Activated T-helper 1 cell treated with Interleukin-2 at 50 U/mL for 16 hours (primary cell): ENCODE results near the gene PIEZO2.
"Not testable (repeated sequence)": the region's sequence is repeated elsewhere in the genome, so short reads cannot be mapped to it uniquely, and the experiment has no call there.

Experiments
- DNase-seq: peaks from one replicate; pipeline ENCODE4 v3.0.0-alpha.2; 2020; ENCODE audit warnings: low read depth

Gene PIEZO2

GRCh38 chr18:10971717-10972116 is 177.7 kb downstream of the PIEZO2 start:
- no peak for DNase-seq

DNA sequence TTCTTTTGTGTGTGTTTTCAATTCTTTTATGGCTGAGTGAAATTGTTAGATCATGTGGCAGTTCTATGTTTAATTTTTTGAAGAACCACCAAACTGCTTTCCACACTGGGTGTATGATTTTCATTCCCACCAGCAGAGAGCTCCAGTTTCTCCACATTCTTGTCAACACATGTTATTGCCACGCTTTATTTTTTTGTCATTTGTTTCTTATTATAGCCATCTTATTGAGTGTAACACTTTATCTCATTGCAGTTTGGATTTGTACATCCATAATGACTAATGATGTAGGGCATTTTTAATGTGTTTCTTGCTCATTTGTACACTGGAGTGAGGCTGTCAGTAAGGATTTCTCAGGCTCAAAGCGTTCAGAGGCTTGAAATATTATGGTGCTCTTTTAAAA is 184.2 kb downstream of the PIEZO2 start:
- DNase-seq: no peak

GRCh38 chr18:10953672-10954071 is 195.7 kb downstream of the PIEZO2 start:
- DNase-seq: no peak

DNA sequence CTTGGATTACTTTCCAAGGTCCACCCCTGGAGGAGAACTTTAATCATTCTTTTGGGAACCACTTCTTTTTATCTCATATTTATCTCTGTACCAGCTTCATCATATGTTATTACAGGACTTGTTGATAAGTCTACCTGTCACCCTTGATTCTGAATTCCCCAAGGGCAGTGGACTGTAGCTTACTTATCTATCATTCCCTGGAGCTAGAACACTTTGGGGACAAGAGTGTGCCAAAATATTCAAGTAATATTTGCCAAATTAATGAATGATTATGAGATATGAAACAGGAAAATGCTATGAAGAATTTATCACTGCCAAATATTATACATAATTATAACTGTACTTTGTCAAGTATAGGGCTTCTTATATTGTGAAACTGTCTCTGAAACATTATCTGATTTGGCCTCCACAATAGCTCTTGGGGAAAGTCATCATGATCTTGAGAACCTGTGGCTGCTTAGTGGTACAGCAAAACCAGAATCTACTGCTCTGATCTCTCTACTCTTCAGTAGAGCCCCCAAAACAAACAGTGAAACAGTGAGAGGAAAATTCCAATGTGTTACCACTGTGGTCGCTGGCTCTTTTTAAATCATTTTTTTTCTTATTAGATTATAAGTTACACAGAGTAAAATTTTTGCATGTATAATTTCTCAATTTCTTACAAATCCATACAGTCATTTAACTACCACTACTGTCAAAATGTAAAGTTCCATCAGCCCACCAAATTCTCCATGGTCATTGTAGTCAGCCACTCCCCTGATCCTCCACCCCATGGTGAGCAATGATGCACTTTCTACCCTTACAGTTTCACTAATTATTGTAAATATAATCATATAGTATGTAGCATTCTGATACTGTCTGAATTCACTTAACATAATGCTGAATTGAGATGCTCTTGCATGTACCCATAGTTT is 197.5 kb downstream of the PIEZO2 start:
- DNase-seq: no peak

DNA sequence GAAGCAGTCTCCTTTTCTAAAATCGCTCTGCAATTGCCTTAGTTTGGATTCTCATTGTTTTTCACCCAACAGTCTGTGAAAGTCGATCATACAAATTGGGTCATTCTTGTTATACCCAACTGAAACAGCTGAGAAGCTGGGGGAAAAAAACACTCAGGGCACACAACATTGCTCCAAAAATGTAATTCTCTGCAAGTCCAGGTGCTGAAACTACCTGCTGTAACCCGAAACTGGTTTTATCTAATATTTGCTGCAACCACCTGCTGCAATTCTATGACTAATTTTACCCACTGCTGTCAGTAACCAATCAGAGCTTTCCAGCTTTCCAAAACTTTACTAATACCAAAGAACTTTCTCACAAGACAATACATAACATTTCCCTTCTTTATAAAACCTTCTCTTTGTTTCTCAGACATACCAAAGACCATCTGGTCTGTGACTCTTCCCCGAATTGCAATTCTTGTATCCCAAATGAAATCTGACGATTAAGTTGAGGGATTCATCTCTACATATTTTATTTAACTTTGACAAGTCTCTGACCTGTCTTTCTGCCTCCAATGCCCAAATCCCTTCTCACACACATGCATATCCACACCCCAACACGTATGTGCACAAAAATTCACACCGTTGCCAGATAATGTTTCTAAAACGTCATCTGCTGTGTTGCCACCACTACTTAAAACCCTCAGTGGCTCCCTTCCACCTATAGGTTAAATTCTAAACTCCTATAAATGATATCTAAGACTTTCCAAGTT is 198.3 kb downstream of the PIEZO2 start:
- no peak for DNase-seq

GRCh38 chr18:10950080-10950875 is 199.1 kb downstream of the PIEZO2 start:
- no peak for DNase-seq

GRCh38 chr18:10949655-10950054 is 199.7 kb downstream of the PIEZO2 start:
- no peak for DNase-seq

DNA sequence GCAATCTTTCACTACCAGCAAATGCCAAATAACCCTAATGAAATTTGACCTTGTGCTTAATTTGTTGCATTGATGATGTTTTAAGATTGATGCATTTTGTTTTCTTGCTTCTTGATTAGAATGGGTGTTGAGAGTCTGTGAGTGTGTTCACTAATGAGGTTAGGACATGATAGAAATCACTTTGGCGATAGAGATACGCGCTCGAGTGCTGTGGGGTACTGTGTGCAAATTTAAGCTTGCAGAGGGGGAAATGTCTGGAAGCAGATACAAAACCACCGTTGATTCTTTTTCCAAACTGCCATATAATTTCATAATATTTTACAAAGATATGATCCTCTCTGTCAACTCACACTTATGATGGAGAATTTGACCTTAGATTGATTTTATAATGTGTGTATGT is 200.9 kb downstream of the PIEZO2 start:
- no peak for DNase-seq

DNA sequence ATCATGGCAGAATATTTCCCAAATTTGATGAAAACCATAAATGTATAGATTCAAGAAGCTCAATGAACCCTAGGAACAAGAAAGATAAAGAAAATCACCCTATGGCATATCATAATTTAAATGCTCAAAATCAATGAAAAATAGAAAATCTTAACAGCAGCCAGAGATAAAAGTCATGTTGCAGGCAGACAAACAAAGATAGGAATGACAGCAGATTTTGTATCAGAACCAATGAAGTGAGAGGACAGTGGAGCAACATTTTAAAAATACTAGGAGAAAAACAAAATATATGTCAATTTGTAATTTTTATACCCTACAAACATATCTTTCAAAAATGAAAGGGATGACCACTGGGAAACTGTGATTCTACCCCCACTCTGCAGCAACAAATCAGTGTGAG is 203.3 kb downstream of the PIEZO2 start:
- no peak for DNase-seq

DNA sequence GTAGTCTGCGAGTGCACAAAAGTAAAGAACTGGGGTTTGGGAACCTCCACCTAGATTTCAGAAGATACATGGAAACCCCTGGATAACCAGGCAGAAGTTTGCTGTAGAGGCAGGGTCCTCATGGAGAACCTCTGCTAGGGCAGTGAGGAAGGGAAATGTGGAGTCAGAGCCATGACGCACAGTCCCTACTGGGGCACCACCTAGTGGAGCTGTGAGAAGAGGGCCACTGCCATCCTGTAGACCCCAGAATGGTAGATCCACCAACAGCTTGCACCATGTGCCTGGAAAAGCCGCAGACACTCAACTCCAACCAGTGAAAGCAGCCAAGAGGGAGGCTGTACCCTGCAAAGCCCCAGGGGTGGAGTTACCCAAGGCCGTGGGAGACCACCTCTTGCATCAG is 206.4 kb downstream of the PIEZO2 start:
- no peak for DNase-seq

DNA sequence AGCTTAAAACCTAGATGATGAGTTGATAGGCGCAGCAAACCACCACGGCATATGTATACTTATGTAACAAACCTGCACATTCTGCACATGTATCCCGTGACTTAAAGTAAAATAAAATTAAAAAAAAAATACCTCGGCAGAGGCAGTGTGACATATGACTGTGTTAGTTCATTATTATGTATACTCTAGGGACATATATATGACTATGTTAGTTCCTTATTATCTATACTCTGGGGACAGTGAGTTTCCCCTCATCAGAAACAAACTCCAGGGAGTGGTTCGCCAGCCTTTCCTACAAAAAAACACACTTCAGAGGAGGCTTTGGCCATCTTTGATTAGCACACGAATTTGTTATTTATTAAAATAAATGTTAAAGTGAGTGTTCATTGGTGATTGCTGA is 209.5 kb downstream of the PIEZO2 start:
- no peak for DNase-seq

GRCh38 chr18:10937743-10938640 is 211.4 kb downstream of the PIEZO2 start:
- DNase-seq: no peak

- no peak for DNase-seq
Measured at GRCh38 chr18:10936176-10937053, 213.0 kb downstream of the PIEZO2 start.

GRCh38 chr18:10935588-10935987 is 213.8 kb downstream of the PIEZO2 start:
- no peak for DNase-seq

GRCh38 chr18:10933648-10934047 is 215.7 kb downstream of the PIEZO2 start:
- not testable (repeated sequence) for DNase-seq

- no peak for DNase-seq
Measured at GRCh38 chr18:10930076-10930475, 219.3 kb downstream of the PIEZO2 start.

GRCh38 chr18:10928772-10929373 is 220.5 kb downstream of the PIEZO2 start:
- DNase-seq: no peak

DNA sequence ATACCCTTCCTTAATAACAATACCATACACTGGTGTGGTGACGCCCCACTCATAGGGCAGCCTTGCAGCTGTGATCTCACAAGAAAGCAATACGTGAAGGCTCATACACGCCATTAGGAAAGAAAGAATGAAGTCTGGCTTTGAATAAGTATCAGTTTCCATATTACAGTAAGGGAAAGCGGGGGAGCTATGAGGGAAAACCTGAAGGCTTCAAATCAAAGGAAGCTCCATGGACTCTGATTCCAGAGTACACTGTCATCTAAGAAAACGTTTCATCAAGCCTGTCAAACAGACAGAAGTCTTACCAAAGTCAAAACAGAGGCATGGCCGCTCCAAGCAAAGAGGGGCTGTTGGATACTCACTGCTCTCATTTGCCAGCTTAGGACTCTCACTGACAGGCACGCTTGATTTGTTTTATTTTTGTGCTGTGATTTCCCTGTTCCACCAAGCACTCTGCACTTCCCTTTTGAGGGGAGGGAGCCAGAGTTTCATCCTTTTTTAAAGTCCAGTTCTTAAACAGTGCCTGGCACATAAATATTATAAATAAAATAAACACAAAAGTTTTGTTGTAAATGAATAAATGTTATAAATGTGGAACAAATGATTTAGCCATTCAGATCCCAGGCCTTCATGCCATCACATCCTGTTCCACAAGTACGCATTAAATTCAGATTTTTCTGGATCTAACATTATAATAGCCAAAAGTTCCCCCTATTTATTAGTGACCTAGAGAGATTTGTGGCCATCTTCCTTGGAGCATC is 221.2 kb downstream of the PIEZO2 start:
- no peak for DNase-seq
